Transverse colon (tissue), 4 donors: ENCODE measurements around the gene ANGPTL2. TPM values are rescaled to one million over a fixed set of nuclear protein-coding genes. Genes with fewer than 3 reads are reported as not detected.
A peak's percentile ranks its signal among the peaks of the same experiment; 100 is the strongest.

ENCODE experiments used
- DNase-seq: peaks from one replicate; pipeline ENCODE4 v3.0.0-alpha.2; 2019
- H3K27ac ChIP-seq, 4 donors: fragments of 200-600 bp; sonication (generic); 2 replicates each; pipeline ENCODE4 v1.5.1; 2016 to 2018; ENCODE audit warnings: inconsistent platforms in 4 of 4
- H3K27me3 ChIP-seq: fragments of 200-600 bp; sonication (generic); 2 replicates; pipeline ENCODE4 v1.5.1; 2017; ENCODE audit warnings: inconsistent platforms
- H3K36me3 ChIP-seq, 4 donors: fragments of 200-600 bp; sonication (generic); 2 replicates each; pipeline ENCODE4 v1.5.1; 2017 to 2019; ENCODE audit warnings: inconsistent platforms in 4 of 4
- H3K4me1 ChIP-seq, 4 donors: fragments of 200-600 bp; sonication (generic); 2 replicates each; pipeline ENCODE4 v1.5.1; 2017 to 2020; ENCODE audit warnings: inconsistent platforms in 4 of 4
- H3K4me3 ChIP-seq, 4 donors: fragments of 200-600 bp; sonication (generic); 1 replicate in 1 of 4; 2 replicates in 3 of 4; pipeline versions ENCODE4 v1.5.1 to v1.6.1; 2017 to 2019; ENCODE audit warnings: inconsistent platforms in 4 of 4
- H3K9me3 ChIP-seq, 2 donors: fragments of 200-600 bp; sonication (generic); 2 replicates each; pipeline ENCODE4 v1.5.1; 2017 to 2019; ENCODE audit warnings: inconsistent platforms in 2 of 2
- CTCF ChIP-seq, 5 experiments: fragments of 200-600 bp in 3 of 5; fragments of 450-650 bp in 2 of 5; sonication (generic) in 3 of 5; IDR thresholded peaks; 1 replicate in 2 of 5; 2 replicates in 3 of 5; pipeline ENCODE4 v1.5.1; 2016 to 2017; ENCODE audit warnings: antibody characterized with exemption in 5 of 5, inconsistent platforms in 3 of 5, mild to moderate bottlenecking in 2 of 5, moderate library complexity in 1 of 5
- EP300 ChIP-seq: sonication (generic); formaldehyde crosslinking; IDR thresholded peaks from one replicate; pipeline ENCODE4 v1.6.1; 2017; ENCODE audit warnings: antibody characterized with exemption, low read depth
- POLR2A ChIP-seq: fragments of 450-650 bp; IDR thresholded peaks from one replicate; pipeline ENCODE4 v1.6.1; 2016; ENCODE audit warnings: antibody characterized with exemption, mild to moderate bottlenecking, moderate library complexity
- POLR2AphosphoS5 ChIP-seq, 3 donors: sonication (generic); formaldehyde crosslinking; IDR thresholded peaks; one replicate each; pipeline ENCODE4 v1.6.1; 2016; ENCODE audit warnings: antibody characterized with exemption in 3 of 3
- WGBS, 2 donors: methylation state at CpG; one replicate each; pipeline ENCODE4 v1.1.5; 2018; ENCODE audit warnings: low coverage in 1 of 2; 5-methylcytosine and 5-hydroxymethylcytosine counted together
- in situ Hi-C, 4 donors: fragments of 200-750 bp; cut with MboI; loops; one replicate each; pipeline versions ENCODE4 v1.15.0 to v1.15.1; 2017; ENCODE audit warnings: low sequenced_read_pairs in 3 of 4, low pct_ligation_motif_present in 1 of 4, low pct_unique_long_range_greater_than_20kb in 1 of 4
- intact Hi-C: fragments of 100-400 bp; cut with DNase I; formaldehyde crosslinking; loops from one replicate; pipeline ENCODE4 v1.15.1; 2023; ENCODE audit warnings: low total_unique reads
- total RNA-seq, 4 donors: library from RNA; depleted of rRNA; stranded (reverse); fragments of >200 nt; gene quantifications; one replicate each; pipeline ENCODE4 v1.1.0, GENCODE V29; 2016

Gene ANGPTL2
- total RNA-seq, 4 donors from 2014 or later: 11.0 to 30.8 (median 13.1) TPM

DNA sequence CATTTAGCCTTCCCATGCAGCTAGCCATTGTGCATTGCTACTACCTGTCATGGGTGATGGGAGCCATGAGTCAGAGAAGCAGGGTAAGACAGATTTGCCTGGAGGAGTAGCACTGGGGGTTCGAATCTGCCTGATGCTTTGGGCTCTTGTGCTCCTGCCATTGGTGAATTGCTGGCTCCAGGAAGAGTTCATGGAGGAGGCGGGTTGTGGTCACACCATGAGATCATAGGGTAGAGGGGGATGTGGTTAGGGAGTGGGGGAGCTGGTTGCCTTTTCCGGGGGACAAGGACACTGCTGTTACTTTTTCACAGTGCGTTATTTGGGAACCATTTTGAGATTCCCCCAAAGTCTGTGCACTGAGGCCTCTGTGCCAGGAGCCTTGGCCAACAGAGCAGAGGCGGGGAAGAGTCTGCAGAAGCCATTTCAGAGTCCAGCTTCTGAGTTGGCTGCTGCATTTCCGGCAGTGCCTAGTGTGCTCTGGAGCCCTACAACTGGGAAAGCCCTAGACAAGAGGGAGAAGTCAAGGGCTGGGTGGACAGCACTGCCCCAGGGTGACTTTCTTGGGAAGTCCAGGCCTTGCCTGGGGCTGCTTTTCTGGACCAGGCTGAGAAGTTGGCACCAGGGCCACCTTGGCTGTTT is 6.2 kb downstream of the ANGPTL2 start:
- in situ Hi-C loops: no loop called here
- no peaks in the 10 kb centered on the region for H3K27me3 ChIP-seq
- no peaks in the 10 kb centered on the region for H3K9me3 ChIP-seq
- 93 to 100% methylated on average over 1 to 6 of the region's 6 CpGs for whole genome bisulfite sequencing, 2 donors
- no peak for DNase-seq
- no peak for TF ChIP-seq CTCF (IDR thresholded peaks at IDR 0.05)
- no peak for TF ChIP-seq POLR2AphosphoS5 (IDR thresholded peaks at IDR 0.05)
- TF ChIP-seq POLR2A: no peak
- TF ChIP-seq EP300: no peak
- no peak overlapping the region for H3K4me3 ChIP-seq
- no peak overlapping the region for H3K27ac ChIP-seq
- peaks cover 0 to 44% (median 6%) of the 10 kb centered on the region in 4 donors for H3K4me1 ChIP-seq
- intact Hi-C loops: no loop called here
- H3K36me3 ChIP-seq: no peaks in the 10 kb centered on the region

DNA sequence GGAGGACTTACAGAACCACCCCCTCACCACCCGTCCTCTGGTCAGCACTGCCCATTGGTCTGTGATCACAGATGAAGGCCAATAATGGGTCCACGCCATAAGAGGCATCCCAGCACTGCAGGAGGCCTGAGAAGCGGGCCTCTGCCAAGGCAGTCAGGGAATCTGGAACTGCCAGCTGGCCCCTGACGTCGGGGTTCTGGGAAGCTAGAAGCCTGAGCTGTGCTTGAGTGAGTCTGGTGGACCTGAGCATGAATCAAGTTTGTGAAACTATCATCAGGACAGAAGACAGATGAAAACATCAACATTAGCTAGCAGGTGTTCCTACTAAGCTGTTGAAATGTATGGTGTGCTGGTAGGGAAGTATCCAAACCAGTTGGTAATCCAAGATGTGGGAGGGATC is 7.8 kb downstream of the ANGPTL2 start:
- H3K4me1 ChIP-seq: peaks cover 0 to 39% (median 6%) of the 10 kb centered on the region in 4 donors
- no peaks in the 10 kb centered on the region for H3K36me3 ChIP-seq
- H3K9me3 ChIP-seq: no peaks in the 10 kb centered on the region
- intact Hi-C loops (no loop called here), in situ Hi-C loops (no loop called here)
- DNase-seq: no peak
- 86% methylated on average over 5 of the region's 5 CpGs; no CpG with 5 or more reads in 1 of the 2 donors for WGBS, 2 donors
- no peak overlapping the region for H3K4me3 ChIP-seq
- TF ChIP-seq CTCF (IDR thresholded peaks at IDR 0.05) (no peak), POLR2A (no peak), POLR2AphosphoS5 (IDR thresholded peaks at IDR 0.05) (no peak), EP300 (no peak)
- H3K27me3 ChIP-seq: no peaks in the 10 kb centered on the region
- peak overlapping the region in 1 of 4 donors; percentile 7 for H3K27ac ChIP-seq

GRCh38 chr9:127113191-127113972 is 9.1 kb downstream of the ANGPTL2 start:
- 62 to 80% methylated on average over 2 to 10 of the region's 10 CpGs for WGBS, 2 donors
- peaks cover 0 to 29% (median 6%) of the 10 kb centered on the region in 4 donors for H3K4me1 ChIP-seq
- no peaks in the 10 kb centered on the region for H3K9me3 ChIP-seq
- no peaks in the 10 kb centered on the region for H3K27me3 ChIP-seq
- H3K36me3 ChIP-seq: no peaks in the 10 kb centered on the region
- intact Hi-C loops (no loop called here), in situ Hi-C loops (no loop called here)
- no peak overlapping the region for H3K4me3 ChIP-seq
- no peak for DNase-seq
- TF ChIP-seq POLR2AphosphoS5 (IDR thresholded peaks at IDR 0.05) (no peak), POLR2A (no peak), CTCF (IDR thresholded peaks at IDR 0.05) (no peak), EP300 (no peak)
- H3K27ac ChIP-seq: peak overlapping the region; percentile 15 to 66 (median 48)

GRCh38 chr9:127112735-127113161 is 9.7 kb downstream of the ANGPTL2 start:
- Histone ChIP-seq H3K4me1 (peaks cover 0 to 27% (median 6%) of the 10 kb centered on the region in 4 donors), H3K9me3 (no peaks in the 10 kb centered on the region), H3K27ac (peak overlapping the region; percentile 15 to 66 (median 48)), H3K27me3 (no peaks in the 10 kb centered on the region), H3K4me3 (no peak overlapping the region), H3K36me3 (no peaks in the 10 kb centered on the region)
- in situ Hi-C loops: no loop called here
- no peak for DNase-seq
- TF ChIP-seq POLR2A: no peak
- no peak for TF ChIP-seq EP300
- no peak for TF ChIP-seq POLR2AphosphoS5 (IDR thresholded peaks at IDR 0.05)
- TF ChIP-seq CTCF (IDR thresholded peaks at IDR 0.05): no peak
- 95% methylated on average over 3 of the region's 3 CpGs; no CpG with 5 or more reads in 1 of the 2 donors for WGBS, 2 donors
- intact Hi-C loops: no loop called here
